Stimulated activated CD8-positive, alpha-beta memory T cell treated with anti-CD3 and anti-CD28 coated beads, Interleukin-15, amount 100 ng/mL, for 24 hours (primary cell): ENCODE data around the gene ZFYVE9.

ENCODE experiments used
- DNase-seq: peaks from one replicate; pipeline ENCODE4 v3.0.0-alpha.2; 2020; ENCODE audit warnings: low read depth

ZFYVE9 gene

GRCh38 chr1:52240592-52241210 lies 98.8 kb downstream of the ZFYVE9 start:
- no peak for DNase-seq

DNA sequence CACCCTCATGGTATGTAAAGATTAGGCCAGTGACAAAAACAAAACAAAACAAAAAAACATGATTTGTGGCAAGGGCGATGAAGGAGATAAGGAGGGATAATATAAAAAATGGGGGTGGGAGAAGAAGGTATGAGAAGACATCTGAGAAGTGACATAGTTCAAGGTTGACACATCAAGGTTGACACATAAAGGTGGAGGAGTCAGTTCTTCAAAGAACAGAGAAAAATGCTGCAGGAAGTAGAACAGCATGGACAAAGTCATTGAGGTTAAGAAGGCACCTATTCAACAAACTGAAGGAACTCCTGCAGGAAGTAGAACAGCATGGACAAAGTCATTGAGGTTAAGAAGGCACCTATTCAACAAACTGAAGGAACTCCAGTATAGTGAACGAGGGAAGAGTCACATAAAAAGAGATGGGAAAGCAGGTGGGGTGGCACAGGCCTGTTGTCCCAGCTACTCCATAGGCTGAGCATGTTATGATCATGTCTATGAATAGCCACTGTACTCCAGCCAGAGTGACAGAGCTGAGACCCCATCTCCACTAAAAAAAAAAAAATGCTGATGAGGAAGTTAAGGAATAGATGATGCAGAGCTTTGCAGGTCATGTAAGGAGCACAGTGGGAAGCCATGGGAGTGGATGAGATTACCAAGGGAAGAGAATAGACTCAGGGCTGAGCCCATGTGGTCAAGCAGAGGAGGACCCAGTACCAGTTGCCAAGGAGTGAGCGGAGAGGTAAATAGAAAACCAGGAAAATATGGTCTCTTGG lies 101.5 kb downstream of the ZFYVE9 start:
- no peak for DNase-seq

GRCh38 chr1:52249831-52250230 lies 107.9 kb downstream of the ZFYVE9 start:
- no peak for DNase-seq

DNA sequence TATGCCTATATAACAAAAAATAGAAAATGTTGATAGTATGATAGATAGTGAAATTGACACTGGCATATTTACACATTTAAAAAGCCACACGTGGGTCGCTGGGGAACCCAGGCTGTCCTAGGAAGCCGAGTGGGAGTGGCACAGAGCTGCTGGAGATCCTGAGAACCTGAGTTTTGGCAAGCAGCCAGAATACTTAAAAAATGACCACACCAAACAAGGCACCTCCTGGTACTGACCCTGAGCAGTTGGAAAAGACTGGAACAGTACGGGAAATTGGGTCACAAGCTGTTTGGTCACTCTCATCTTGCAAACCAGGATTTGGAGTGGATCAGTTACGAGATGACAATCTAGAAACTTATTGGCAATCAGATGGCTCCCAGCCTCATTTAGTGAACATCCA lies 111.5 kb downstream of the ZFYVE9 start:
- no peak for DNase-seq

DNA sequence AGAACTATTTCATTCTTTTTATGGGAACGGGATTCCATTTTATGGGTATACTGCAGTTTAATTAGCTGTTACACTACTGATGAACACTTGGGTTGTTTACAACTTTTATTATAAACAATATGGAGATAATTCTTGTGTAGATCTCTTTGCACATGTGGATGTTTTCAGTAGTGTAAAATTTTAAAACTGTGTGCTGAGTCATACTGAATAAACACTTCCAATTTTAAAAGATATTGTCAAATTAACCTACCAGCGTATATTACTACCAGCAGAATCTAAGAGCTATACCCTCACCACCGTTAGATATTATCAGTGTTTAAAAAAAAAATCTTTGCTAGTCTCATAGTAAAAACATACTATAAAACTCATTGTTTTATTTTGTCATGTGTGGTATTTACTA lies 118.0 kb downstream of the ZFYVE9 start:
- no peak for DNase-seq

DNA sequence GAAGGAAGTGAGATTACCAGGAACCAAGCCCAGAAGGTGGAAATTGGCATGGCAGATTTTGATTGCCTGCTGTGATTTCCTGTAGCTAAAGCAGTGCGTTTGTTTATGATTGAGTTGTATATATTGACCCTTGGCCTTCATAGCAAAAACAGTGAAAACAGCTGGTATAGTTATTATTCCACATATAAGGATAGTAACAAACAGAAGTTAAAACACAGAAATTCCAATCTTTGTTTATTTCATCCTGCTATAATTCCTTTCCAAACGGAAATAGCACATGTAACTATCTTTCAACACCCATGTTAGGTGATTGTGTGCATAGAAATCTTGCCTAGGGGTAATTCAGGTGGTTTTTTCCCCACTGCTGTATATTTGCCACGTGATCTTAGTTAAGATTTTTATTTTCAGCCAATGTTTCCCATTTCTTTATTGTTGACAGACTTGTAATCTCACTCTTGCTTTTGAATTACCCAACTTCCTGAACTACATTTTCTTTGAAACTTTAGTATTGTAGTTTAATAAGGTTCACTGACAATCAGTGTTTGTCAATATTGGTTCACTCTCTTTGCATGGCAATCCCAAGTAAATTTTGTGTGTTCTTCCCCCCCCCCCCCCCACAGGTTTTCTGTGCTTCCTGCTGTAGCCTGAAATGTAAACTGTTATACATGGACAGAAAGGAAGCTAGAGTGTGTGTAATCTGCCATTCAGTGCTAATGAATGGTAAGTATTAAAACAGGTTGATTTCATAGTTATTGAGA lies 121.4 kb downstream of the ZFYVE9 start:
- no peak for DNase-seq

DNA sequence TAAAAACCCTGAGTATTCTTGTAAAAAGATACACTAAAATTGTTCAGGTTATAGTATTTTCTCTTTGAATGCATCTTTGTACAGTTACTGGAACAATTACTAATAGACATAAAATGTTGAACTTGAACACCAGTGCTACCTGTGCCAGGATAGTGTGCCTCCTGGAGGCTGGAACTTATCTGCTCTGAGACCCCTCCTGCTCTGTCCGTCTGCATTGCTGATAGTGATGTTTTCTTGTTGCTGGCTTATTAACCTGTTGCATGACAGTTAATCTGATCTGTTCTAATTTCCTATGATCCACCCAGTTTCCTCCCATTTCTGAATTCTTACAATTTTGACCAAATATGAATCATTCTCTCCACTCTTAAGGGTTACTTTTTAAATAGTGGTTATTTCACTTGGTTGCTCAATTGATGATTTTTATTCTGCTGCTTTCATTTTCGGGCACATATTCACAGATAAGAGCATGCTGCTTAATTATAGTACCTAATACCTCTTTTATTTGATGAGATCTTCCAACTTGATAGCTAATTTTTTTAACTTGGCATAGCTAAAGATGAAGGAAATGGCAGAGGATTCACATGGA lies 122.7 kb downstream of the ZFYVE9 start:
- no peak for DNase-seq

DNA sequence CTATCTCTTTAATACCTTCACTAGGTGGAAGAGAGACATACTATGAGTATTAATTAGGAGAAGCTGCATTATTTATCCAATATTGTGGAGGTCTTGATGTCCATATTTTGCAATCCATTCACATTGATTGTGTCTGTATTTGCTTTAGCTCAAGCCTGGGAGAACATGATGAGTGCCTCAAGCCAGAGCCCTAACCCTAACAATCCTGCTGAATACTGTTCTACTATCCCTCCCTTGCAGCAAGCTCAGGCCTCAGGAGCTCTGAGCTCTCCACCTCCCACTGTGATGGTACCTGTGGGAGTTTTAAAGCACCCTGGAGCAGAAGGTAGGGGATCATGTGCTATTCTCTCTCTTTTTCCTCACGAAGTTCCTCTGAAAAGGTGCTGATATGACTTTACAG lies 124.6 kb downstream of the ZFYVE9 start:
- no peak for DNase-seq

DNA sequence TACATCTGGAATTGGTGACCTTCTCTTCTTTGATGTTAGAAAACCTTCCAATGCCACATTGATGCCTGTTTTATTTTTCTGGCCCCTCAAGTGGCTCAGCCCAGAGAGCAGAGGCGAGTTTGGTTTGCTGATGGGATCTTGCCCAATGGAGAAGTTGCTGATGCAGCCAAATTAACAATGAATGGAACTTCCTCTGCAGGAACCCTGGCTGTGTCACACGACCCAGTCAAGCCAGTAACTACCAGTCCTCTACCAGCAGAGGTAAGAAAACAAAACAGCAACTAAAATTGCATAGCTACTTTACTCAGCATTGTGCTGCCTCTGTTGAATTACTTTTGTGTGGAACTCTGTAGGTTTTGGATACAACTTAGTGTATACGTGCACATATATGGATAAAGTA lies 126.5 kb downstream of the ZFYVE9 start:
- DNase-seq = no peak

- no peak for DNase-seq
Measured at GRCh38 chr1:52281518-52281917, 139.6 kb downstream of the ZFYVE9 start.

DNA sequence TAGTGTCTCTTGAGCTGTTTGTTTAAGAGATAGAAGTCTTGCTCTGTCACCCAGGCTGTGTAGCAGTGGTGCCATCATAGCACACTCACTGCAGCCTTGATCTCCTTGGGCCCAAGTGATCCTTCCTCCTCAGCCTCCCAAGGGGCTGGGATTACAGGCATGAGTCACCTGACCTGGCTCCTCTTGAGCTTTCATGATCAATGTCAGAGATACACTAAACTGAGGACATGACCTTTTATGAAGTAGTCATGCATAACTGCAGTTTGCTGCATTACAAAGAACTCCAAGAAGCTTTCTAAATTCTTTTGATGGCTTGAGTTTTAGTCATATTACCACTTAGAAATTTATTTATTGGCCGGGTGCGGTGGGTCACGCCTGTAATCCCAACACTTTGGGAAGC lies 146.4 kb downstream of the ZFYVE9 start:
- no peak for DNase-seq

GRCh38 chr1:52294580-52294979 lies 152.7 kb downstream of the ZFYVE9 start:
- DNase-seq = no peak

- DNase-seq = no peak
Measured at GRCh38 chr1:52296345-52296744, 154.5 kb downstream of the ZFYVE9 start.

DNA sequence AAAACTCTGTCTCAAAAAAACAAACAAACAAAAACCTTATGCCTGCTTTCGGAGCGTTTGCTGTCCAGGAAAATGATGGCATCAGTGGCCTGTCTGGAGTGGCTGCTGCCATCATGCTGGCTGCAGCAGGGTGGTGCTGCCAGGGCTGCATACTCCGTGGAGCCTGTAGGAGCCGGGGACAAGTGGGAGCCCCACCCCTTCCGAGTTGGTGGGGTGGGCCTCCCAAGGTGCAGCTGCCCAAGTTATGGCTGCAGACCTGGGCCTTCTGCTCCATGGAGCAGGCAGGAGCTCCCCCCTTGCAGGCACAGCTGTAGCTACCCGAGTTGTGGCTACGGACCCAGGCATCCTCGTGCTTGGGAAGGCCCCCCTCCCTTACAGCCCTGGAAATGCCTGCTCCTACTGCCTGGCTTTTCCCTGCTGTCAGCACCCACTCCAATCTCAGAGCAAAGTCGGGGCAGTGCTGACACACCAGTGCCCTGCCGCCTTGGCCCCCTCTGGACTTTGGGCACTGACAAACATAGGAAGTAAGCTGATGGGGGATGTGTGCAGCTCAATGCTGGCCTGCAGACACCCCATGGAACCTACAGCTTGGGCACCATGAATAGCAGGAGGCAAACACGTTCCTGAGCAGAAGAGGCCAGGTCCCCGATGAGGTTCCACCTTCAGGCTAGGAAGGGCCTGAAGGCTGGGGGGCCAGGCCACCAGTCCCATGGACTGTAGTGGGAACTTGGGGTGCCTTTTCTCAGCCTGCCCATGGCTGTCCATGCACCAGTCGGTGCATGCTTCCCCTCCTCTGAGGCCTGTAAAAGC lies 163.7 kb downstream of the ZFYVE9 start:
- no peak for DNase-seq

- no peak for DNase-seq
Measured at GRCh38 chr1:52306227-52307006, 164.5 kb downstream of the ZFYVE9 start.

DNA sequence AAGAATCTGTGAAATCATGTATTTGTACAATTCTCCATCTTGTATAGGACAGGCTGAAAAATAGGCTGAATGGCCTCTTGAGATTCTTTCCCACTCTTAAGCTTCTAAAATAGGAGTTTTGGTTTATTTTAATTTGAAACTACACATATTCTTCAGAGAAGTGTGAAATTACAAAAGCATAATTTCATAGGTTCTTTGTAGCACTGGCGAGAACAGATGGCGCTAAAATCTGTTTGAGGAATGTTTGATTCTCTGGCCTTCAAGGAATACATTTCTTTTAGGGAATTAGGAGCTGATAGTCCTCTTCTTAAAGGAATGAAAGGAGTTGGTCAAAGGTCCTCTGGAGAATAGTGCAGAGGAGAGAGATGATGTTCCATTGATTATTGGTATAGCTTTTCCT lies 179.2 kb downstream of the ZFYVE9 start:
- DNase-seq = no peak

DNA sequence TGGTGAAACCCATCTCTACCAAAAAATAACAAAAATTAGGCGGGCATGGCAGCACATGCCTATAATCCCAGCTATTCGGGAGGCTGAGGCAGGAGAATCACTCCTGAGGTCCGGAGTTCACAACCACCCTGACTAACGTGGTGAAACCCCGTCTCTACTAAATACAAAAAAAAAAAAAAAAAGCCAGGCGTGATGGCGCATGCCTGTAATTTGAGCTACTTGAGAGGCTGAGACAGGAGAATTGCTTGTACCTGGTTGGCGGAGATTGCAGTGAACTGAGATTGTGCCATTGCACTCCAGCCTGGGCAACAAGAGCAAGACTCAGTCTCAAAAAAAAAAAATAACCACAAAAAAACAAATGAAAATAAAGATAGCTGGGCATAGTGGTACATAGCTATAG lies 181.8 kb downstream of the ZFYVE9 start:
- DNase-seq = no peak

GRCh38 chr1:52325786-52326185 lies 183.9 kb downstream of the ZFYVE9 start:
- DNase-seq = no peak

- no peak for DNase-seq
Measured at GRCh38 chr1:52328615-52329014, 186.7 kb downstream of the ZFYVE9 start.

GRCh38 chr1:52332411-52332810 lies 190.5 kb downstream of the ZFYVE9 start:
- DNase-seq = no peak

DNA sequence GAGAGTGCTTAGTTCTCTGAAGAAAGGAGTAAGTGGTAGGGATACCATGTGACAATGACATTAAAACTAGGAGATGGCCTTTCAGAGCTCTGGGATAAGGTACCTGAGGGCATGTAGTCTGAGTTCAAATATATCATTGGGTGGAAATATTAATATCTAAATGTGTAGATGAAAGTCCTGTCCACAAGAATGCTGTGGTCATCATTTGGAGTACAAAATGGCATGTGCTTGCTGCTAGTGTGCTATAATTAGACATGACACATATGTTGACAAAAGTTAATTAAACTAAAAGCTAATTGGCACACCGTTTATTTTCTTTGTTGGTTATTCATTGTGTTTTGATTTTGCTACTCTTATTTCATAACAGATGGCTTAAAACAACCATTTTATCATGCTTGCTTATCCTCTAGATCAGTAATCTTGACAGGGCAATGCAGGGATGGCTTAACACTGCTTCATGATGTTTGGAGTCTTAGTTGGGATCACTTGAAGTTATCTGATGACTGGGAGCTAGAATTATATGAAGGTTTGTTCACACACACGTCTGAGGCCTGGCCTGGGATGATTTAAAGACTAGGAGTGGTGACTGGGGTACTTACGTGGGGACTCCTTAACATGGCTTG lies 193.1 kb downstream of the ZFYVE9 start:
- no peak for DNase-seq
